Left renal pelvis (tissue), 4 donors: Measurements from ENCODE around the gene FAM118B. TPM values are rescaled to one million over a fixed set of nuclear protein-coding genes. Genes with fewer than 3 reads are reported as not detected.

Experiments used
- DNase-seq, 4 donors: peaks; one replicate each; pipeline ENCODE4 v3.0.0-alpha.2; 2013; ENCODE audit warnings: low read depth in 4 of 4, low spot score in 3 of 4
- polyA plus RNA-seq, 4 donors: library from polyadenylated mRNA; unstranded; fragments of 120-200 nt; gene quantifications; one replicate each; pipeline ENCODE4 v1.2.1, GENCODE V29; 2013; ENCODE audit not compliant: insufficient read length in 4 of 4

The FAM118B gene
- polyA plus RNA-seq, 4 donors, result 28.6 to 33.4 (median 30.1) TPM

DNA sequence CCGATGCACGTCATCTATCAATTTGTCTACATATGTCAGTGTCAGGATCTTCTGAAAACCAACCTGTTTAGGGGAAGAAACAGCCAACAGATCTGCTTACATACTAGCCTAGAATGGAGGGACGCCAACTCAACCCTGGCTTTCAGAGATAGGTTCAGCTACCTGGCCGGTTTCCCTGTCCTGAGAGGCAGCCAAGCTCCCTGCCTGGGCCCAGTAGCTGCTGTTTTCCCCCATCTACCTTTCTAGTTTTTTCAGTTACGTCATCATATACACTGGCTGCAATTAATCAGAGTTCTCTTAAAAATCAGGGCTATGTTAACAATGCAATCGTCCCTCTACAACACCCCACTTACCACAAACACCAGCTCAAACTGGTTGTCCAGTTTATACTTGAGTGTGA is 56.1 kb downstream of the FAM118B start:
- DNase-seq, result no peak

DNA sequence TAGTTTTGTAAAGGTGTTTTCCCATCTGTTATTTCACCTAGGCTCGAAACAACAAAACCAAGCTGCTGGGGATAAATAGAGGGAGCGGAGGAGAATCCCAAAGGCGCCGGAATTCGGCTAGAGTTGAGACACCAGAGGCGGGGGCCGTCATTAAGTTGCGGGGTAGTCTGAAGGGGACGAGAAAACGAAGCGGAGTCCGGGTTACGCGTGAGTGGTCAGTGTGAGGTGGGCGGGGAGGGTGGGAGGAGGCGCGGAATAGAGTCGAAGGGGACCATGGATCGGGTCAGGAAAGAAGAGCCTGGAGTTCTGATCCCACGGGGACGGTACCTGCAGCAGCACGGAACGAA is 56.8 kb downstream of the FAM118B start:
- DNase-seq, result no peak

DNA sequence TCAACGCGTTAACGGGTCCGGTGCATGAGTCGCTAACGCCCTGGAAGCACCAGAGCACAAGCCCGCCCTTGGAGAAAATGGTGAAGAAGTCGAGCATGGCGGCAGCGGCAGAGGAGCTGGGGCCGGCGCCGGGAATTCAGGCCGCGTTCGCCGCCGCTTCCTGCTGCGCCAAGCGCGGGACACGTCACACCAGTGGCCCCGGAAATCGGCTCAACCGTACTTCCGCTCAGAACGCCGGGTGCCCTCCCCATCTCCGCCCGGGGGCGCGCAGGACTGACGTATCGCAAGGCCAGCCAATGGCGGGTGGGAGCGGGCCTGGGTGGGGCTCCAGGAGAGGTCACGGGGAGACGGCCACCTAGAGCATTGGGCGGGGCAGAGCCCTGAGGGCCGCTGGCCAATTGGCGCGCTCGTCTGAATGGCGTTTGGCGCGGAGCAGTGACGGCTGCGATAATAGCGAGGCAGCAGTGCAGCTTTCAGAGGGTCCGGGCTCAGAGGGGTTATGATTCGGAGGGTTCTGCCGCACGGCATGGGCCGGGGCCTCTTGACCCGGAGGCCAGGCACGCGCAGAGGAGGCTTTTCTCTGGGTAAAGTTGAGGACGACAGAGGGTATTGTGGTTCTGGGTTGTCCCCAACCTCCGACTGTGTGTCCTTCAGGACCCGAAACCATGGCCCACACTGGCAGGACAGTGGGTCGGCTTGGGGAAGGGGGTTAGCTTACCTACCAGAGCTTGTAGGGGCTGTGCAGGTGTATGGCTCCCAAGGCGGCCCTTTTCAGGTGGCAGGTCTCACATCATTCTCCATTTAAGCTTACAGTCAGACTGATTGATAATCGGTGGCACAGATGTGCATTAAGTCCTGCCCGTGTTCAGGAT is 57.4 kb downstream of the FAM118B start, which contains the start of the genes FOXRED1 and SRPRA:
Gene FOXRED1 (plus strand): TSS at position 447 of the 872 bp plus-strand sequence. CDS start 53 bp downstream, at position 500.
Gene SRPRA (minus strand): TSS at position 188 of the 872 bp plus-strand sequence. CDS start 91 bp downstream, at position 97.
- peak; percentile 93 to 97 (median 96) for DNase-seq

DNA sequence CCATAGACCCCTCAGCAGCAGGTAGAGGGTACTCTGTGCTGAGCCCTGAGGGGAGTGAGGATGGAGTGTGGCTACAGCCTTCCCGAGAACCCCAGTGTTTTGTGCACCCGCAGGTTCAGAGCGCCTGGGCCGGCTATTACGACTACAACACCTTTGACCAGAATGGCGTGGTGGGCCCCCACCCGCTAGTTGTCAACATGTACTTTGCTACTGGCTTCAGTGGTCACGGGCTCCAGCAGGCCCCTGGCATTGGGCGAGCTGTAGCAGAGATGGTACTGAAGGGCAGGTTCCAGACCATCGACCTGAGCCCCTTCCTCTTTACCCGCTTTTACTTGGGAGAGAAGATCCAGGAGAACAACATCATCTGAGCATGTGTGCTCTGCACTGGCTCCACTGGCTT is 65.7 kb downstream of the FAM118B start:
- no peak for DNase-seq

DNA sequence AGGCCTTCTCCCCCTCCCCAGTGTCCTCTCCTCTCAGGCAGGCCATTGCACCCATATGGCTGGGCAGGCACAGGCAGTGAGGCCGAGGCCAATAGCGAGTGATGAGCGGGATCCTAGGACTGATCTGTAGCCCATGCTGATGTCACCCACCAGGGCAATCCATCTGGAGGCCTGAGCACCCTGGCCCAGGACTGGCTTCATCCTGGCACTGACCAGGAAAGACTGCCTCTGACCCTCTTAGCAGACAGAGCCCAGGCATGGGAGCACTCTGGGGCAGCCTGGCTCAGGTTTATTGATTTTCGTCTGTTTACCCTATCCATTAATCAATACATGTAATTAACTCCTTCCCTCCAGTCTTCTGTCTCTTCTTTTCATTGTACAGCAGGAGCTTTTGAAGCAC is 66.2 kb downstream of the FAM118B start:
- DNase-seq, result no peak

GRCh38 chr11:126279191-126279590 is 67.6 kb downstream of the FAM118B start:
- DNase-seq, result no peak

GRCh38 chr11:126280595-126280994 is 69.0 kb downstream of the FAM118B start:
- no peak for DNase-seq

- DNase-seq, result no peak
These were observed 69.7 kb downstream of the FAM118B start for GRCh38 chr11:126281245-126281644.

DNA sequence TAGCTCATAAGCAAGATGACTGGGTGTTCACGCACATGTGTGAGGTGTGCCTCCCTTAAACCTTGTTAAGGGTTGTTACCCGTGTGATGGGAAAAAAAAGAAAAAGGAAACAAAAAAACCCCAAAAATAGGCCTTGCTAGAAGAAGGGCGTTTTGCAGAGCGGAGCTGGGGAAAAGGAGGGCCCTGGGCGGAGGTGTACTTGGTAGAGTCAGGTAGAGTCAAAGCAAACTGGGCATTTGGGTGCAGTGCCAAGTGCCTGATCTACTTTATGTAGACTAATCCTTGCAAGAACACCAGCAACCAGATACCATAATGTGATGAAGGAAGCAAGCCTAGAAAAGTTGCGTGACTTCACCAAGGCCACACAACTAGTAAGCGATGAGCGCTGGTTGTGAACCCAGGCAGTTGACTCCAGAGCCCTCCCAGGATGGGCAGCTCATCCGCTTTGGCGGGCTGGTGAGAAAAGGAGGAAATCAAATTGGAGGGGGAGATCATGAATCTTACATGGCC is 70.1 kb downstream of the FAM118B start:
- no peak for DNase-seq

GRCh38 chr11:126282361-126282735 is 70.8 kb downstream of the FAM118B start:
- DNase-seq, result no peak

DNA sequence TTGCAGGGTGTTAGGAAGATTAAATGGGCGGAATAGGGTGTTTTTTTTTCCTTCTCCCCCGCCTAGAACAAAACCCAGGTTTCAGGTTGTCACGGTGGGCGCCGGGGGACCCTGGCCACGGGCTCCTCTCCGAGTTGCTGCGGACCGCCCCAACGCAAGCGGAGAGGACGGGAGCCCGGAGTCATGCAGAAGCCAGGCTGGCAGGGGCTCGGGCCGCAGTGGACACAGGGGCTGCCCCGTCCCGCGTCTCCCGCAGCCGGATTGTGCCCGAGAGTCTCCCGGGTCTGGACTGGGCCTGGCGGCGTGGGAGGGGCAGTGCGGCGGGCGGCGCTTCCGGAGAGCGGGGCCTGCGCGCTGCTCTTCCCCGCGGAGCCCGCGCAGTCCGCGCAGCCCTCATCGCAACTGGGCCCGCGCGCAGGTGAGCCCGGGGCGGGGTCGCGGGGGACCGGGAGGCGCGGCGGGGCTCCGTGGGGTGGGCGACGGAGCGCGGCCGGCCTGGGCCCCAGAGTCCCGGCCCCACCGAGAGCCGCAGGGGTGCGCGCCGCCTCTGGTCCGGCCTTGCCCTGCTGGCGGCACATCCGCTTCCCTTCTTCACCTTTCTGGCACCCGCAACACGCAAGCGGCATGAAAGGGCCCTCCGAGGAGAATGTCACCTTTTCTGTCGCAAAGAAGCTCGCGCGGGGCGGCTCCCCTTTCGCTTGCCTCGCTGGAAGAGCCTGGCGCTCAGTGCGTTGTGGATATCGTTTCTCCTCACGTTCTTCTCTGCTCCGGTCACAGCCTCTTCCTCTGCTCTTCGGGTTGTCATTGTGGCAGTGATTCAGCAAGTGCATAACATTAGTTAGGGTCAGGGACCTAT is 71.4 kb downstream of the FAM118B start, which contains the start of gene TIRAP:
Gene TIRAP (plus strand): TSS at position 358 of the 856 bp plus-strand sequence. CDS start 7,802 bp downstream, outside the sequence.
- DNase-seq, result no peak

- DNase-seq, result no peak
These were observed 73.2 kb downstream of the FAM118B start for GRCh38 chr11:126284829-126285228.

GRCh38 chr11:126288237-126288636 is 76.7 kb downstream of the FAM118B start:
- no peak for DNase-seq

DNA sequence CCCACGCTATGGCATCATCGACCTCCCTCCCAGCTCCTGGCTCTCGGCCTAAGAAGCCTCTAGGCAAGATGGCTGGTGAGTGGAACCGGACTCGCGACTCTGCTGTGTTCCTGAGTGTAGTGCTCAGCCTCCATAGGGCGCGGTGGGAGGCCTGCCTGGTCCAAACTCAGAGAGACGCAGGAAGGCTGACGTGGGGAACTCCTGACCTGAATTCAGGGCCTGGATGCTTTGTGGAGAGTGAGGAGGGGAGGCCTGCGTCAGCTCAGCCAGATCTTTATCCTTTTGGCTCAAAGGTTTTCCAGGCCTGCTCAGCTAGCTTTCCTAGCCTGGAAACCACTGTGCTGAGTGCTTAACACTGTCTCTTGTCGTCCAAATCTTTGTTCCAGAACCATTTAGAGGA is 79.3 kb downstream of the FAM118B start:
- DNase-seq, result no peak

GRCh38 chr11:126293726-126294125 is 82.1 kb downstream of the FAM118B start:
- DNase-seq, result no peak

DNA sequence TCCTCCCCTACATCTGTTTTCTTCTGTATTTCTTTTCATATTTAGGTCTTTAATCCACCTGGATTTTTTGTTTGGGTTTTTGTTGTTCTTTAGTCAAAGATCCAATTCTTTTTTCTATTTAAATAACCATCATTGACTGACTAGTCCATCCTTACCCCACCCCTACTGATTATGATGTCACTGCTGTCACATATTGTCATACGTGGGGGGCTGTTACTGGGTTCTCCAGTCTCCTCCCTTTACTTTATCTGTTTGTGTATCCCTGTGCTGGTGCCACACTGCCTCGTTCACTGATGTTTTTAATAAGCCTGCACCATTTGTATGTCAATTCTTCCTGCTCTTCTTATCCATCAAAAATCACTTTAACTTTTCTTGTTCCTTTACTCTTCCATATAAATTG is 85.4 kb downstream of the FAM118B start:
- DNase-seq, result no peak

DNA sequence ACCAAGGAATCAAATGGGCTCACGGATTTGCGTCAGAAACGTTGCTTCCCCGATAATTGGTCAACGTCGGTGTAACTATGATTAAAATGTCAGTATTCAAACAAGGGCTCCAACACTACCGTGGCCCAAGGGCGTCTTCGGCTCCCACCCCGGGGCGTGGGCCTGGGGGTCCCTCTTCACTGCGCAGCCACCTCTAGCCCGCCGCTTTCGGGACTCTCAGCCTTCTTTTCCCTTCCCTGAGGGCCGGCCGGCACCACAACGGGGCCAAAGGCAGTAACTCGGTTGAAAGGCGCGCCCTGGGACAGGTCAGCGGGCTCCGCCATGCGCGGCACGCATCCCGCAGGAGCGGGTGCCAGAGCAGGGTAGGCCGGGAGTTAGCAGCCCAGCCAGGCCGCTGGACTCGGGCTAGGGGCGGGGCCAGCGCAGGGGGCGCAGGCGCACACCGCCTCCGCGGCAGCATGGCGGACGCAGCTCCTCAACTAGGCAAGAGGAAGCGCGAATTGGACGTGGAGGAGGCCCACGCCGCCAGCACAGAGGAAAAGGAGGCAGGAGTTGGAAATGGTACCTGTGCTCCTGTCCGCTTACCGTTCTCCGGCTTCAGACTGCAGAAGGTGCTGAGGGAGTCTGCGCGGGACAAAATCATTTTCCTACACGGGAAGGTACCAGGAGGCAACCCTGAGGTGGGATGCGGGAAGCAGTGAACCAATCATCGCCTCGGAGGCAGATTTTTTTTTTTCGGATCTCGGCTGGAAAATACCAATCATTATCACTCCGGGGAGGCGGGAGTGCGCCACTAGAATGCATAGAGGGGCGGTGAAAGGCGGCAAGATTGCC is 92.3 kb downstream of the FAM118B start, which contains the start of gene DCPS:
Gene DCPS (plus strand): TSS at position 438 of the 834 bp plus-strand sequence. CDS start 21 bp downstream, at position 459.
- DNase-seq, result peak in 3 of 4 donors; percentile 76 to 85 (median 80)

- no peak for DNase-seq
These were observed 93.0 kb downstream of the FAM118B start for GRCh38 chr11:126304457-126305075.

GRCh38 chr11:126305699-126306098 is 94.1 kb downstream of the FAM118B start:
- no peak for DNase-seq

GRCh38 chr11:126307706-126308105 is 96.1 kb downstream of the FAM118B start:
- DNase-seq, result no peak
